GM19023 (cell line): Measurements from ENCODE around the gene TAOK1.
"Not testable (repeated sequence)": the region's sequence is repeated elsewhere in the genome, so short reads cannot be mapped to it uniquely, and the experiment has no call there.

Experiments used
- ATAC-seq: cut with Tn5 transposase; IDR thresholded peaks from one replicate; pipeline ENCODE4 v1.9.1; 2021; ENCODE audit warnings: mild to moderate bottlenecking, moderate library complexity; ENCODE audit not compliant: unreplicated experiment

TAOK1 gene

DNA sequence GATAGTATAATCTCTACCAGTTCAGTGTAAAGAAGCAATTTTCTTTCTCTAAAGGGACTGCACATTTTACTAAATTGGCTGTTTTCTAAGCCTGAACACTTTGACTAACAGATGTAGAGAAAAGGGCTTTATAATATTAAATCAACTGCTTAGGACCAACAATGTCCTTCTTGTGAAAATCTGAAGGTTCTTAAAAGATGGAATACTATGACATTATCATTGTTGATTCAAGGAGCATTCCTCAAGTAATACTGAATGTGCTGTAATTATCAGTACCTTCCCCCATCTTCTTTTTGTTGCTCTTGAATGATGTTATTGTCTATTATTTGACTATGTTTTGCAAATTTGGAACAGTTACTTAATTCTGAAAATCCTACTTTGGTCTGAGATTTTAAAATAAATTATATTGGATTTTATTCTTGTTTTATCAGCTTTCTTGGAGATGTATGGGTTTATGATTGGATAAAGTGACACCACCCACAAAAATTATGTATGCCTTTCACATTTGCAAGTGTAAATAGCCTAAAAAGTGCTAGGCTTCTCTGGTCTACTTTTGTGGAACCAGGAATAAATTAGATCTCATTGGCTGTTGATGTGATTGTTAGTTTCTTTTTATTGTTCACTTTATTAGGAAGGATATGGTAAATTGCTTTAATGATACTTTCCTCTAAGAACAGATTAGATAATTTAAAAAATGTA is 53.0 kb downstream of the TAOK1 start:
- ATAC-seq, result no peak

DNA sequence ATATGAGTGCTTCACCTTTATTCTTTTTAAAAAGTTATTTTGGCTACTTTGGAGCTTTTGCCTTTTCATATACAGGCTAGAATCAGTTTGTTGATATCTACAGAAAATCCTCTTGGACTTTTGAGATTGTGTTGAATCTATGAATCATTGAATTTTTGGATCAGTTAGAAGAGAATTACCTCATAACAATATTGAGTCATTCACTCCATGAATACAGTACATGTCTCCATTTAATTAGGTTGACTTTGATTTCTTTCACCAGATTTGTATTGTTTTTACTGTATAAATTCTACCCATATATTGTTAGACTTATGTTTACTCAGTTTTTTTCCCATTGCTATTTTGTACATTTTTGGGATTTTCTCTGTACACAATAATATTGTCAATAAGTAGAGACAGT is 54.4 kb downstream of the TAOK1 start:
- no peak for ATAC-seq

GRCh38 chr17:29445844-29446243 is 55.7 kb downstream of the TAOK1 start:
- ATAC-seq, result no peak

DNA sequence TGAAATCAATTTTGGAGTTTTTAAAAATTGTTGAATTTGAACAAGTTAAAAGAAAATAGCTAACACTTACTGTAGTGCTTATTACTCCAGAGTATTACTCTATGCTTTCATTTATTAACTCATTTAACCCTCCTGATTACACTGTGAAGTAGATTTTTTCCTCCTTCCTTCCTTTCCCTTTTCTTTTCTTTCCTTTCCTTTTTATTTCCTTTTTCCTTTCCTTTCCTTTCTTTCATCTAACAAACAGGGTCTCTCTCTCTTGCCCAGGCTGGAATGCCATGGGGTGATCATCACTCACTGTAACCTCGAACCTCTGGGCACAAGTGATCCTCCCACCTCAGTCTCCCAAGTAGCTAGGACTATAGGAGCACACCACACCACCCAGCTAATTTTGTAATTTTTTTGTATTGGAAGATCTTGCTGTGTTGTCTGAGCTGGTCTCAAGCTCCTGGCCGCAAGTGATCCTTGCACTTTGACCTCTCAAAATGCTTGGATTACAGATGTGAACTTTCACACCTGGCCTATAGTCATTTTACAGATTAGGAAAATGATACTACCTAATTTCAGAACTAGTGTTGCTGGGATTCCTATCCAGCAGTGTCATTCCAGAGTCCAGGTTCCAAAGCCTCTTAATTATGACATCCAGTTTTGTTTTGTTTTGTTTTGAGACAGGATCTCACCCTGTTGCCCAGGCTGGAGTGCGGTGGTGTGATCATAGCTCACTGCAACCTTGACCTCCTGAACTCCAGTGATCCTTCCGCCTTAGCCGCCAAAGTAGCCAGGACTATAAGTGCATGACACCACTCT is 59.9 kb downstream of the TAOK1 start:
- ATAC-seq, result no peak

GRCh38 chr17:29451121-29451742 is 61.1 kb downstream of the TAOK1 start:
- no peak for ATAC-seq

- ATAC-seq, result no peak
Observed at GRCh38 chr17:29458066-29458465, 67.9 kb downstream of the TAOK1 start.

- no peak for ATAC-seq
Observed at GRCh38 chr17:29461483-29462206, 71.5 kb downstream of the TAOK1 start.

DNA sequence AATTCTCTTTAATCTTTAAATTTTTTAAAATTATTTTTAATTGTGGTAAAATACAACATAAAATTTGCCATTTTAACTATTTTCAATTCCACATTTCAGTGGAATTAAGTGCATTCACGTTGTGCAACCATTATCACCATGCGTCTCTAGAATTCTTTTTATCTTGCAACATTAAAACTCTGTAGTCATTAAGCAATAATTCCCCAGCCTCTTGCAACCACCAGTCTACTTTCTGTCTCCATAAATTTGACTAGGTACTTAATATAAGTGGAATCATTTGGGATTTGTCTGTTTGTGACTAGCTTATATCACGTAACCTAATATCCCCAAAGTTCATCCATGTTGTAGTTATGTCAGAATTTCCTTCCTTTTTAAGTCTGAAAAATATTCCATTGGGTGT is 79.1 kb downstream of the TAOK1 start:
- ATAC-seq, result no peak

- ATAC-seq, result not testable (repeated sequence)
Observed at GRCh38 chr17:29473437-29473836, 83.3 kb downstream of the TAOK1 start.

DNA sequence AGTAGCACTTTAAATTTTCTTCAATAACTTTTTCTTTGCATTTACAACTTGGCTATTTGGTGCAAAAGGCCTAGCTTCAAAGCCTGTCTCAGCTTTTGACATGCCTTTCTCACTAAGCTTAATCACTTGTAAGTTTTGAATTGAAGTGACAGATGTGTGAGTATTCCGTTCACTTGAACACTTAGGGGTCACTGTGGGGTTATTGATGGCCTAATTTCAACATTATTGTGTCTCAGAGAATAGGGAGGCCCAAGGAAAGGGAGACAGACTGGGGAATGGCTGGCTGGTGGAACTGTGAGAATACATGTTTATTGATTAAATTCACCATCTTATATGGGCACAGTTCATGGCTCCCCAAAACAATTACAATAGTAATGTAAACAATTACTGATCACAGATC is 84.1 kb downstream of the TAOK1 start:
- no peak for ATAC-seq

- no peak for ATAC-seq
Observed at GRCh38 chr17:29475891-29476290, 85.7 kb downstream of the TAOK1 start.

DNA sequence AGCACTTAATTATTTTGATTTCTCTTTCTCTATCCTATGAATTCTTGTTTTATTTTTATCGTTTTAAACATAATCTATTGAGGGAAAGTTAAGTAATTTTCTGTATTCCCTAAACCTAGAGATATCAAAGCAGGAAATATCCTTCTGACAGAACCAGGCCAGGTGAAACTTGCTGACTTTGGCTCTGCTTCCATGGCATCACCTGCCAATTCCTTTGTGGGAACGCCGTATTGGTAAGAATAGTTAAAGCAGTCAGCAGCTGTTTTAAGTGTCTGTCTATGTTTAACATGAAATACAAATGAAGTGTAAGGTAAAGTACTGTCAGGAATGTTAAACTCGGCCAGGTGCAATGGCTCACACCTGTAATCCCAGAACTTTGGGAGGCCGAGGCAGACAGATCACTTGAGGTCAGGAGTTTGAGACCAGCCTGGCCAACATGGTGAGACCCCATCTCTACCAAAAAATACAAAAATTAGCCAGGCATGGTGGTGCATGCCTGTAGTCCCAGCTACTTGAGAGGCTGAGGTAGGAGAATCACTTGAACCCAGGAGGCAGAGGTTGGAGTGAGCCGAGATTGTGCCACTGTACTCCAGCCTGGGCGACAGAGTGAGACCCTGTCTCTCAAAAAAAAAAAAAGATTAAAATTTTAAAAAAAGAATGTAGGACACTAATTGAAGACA is 90.2 kb downstream of the TAOK1 start:
- ATAC-seq, result not testable (repeated sequence)

DNA sequence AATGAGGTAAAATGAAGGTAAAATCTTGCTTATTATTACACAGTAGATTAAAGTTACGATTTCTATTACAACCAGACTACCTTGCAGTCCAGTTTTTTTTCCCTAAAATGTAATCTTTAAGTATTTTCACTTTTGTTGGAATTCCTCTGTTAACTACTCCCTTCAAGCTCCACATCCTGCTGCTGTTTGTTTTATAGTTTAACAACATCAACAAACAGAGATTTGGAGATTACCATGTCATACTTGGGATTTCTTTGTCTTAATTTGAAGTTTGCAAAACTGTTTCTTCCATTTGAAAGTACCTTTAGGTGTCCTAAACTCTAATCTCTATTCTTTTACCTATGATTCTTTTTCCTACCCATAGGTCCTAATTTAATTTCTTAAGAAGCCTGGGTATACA is 93.3 kb downstream of the TAOK1 start:
- no peak for ATAC-seq

DNA sequence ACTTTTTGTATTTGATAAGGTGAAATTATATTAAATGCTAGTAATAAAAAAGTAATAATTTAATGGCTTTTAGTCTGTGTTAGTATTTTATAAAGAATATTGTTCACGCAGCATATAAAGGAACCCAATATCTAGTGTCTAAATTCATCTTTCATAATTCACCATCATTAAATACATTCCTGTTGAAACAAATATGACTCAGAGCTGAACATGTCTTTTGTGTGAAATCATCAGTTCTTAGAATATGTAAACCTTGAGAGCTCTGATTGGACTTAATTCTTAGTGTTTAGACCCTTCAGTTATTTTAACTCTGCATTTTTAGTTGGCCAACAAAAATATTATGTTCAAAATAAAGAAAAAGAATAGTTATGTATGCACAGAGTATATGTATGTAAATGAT is 104.8 kb downstream of the TAOK1 start:
- no peak for ATAC-seq

GRCh38 chr17:29504711-29505110 is 114.5 kb downstream of the TAOK1 start:
- ATAC-seq, result no peak

GRCh38 chr17:29505836-29506235 is 115.7 kb downstream of the TAOK1 start:
- no peak for ATAC-seq

GRCh38 chr17:29510953-29511352 is 120.8 kb downstream of the TAOK1 start:
- no peak for ATAC-seq

DNA sequence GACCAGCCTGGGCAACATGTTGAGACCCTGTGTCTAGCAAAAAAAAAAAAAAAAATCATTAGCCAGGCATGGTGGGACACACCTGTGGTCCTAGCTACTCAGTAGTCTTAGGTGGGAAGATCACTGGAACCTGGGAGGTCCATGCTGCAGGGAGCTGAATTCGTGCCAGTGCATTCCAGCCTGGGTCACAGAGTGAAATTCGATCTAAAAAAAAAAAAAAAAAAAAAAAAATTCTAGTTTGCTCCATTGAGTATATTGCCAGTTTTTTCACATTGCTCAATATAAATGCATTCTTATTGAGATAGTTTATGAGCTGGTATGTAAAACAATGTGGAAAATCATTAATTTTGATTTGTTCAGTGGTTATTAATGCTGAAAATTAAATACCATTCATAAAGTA is 124.6 kb downstream of the TAOK1 start:
- no peak for ATAC-seq

DNA sequence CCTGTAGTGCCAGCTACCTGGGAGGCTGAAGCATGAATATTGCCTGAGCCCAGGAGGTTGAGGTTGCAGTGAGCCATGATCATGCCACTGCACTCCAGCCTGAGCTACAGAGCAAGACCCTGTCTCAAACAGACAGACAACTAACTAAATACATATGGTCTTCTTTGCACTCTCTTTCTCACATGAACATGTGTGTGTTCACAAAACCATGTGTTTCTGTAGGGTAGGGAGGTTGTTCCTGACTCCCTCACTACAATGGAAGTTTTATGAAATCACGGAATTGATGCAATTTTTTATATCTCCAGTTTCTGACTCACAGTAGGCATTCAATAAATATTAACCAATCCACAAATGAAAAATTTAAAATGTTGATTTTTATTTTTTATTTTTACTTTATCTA is 128.2 kb downstream of the TAOK1 start:
- no peak for ATAC-seq

DNA sequence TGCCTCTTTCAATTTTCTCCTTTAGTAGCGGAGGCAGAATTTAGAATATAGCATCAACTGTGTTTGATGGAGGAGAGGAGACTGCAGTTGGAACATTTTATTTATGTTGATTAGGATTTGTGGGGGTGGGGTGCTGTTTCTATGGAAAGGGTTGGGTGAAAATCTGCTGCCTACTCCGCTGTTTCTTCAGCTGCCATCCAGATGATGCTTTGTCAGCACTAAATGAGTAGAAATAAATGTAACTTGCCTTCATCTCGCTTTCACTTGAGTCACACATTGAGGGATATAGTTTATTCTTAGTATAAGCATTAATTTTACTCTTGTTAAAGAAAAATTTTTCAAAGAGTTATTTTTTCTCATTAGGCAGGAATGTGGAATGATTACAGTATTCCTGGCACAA is 134.5 kb downstream of the TAOK1 start:
- ATAC-seq, result no peak

DNA sequence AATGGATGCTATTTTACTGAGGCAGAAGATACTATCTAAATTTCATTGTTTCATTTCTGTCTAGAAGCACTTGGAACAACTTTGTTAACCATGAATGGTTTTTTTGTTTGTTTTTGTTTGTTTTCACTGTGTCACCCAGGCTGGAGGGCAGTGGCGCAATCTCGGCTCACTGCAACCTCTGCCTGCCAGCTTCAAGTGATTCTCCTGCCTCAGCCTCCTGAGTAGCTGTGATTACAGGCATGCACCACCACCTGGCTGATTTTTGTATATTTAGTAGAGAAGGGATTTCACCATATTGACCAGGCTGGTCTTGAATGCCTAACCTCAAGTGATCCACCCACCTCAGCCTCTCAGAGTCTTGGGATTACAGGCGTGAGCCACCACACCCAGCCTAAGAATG is 136.2 kb downstream of the TAOK1 start:
- no peak for ATAC-seq
